DOHH2 (cell line): Measurements from ENCODE around the gene PRDM7.
"Not testable (repeated sequence)": the region's sequence is repeated elsewhere in the genome, so short reads cannot be mapped to it uniquely, and the experiment has no call there.

Experiments
- H3F3A ChIP-seq: fragments of 200-600 bp; sonication (generic), shearing (Covaris generic); 2 replicates; pipeline ENCODE4 v1.6.0; 2016; ENCODE audit warnings: antibody characterized with exemption, mild to moderate bottlenecking; ENCODE audit not compliant: control insufficient read depth, insufficient read depth
- H3K27ac ChIP-seq: fragments of 200-600 bp; sonication (generic); 2 replicates; pipeline ENCODE4 v1.5.1; 2014; ENCODE audit warnings: low read depth, mild to moderate bottlenecking, low read length, moderate library complexity
- H3K27me3 ChIP-seq: fragments of 200-600 bp; sonication (generic); 2 replicates; pipeline ENCODE4 v1.6.1; 2014; ENCODE audit warnings: mild to moderate bottlenecking, low read length, mixed read lengths; ENCODE audit not compliant: control insufficient read depth
- H3K36me3 ChIP-seq: fragments of 200-600 bp; sonication (generic); 2 replicates; pipeline ENCODE4 v1.6.1; 2014; ENCODE audit warnings: mild to moderate bottlenecking, low read length, moderate library complexity, mixed read lengths; ENCODE audit not compliant: control insufficient read depth
- H3K4me1 ChIP-seq: fragments of 200-600 bp; sonication (generic); 2 replicates; pipeline ENCODE4 v1.6.1; 2014; ENCODE audit warnings: mild to moderate bottlenecking, low read length, mixed read lengths; ENCODE audit not compliant: control insufficient read depth
- H3K4me2 ChIP-seq: fragments of 200-600 bp; sonication (generic); 2 replicates; pipeline ENCODE4 v1.6.0; 2014; ENCODE audit warnings: mild to moderate bottlenecking, low read length, moderate library complexity
- H3K4me3 ChIP-seq: fragments of 200-600 bp; sonication (generic); 2 replicates; pipeline ENCODE4 v1.5.1; 2014; ENCODE audit warnings: mild to moderate bottlenecking, low read length, mixed read lengths
- H3K79me2 ChIP-seq: fragments of 200-600 bp; sonication (generic); 2 replicates; pipeline ENCODE4 v1.6.1; 2014; ENCODE audit warnings: mild to moderate bottlenecking, low read length, mixed read lengths; ENCODE audit not compliant: control insufficient read depth
- H3K9me2 ChIP-seq: fragments of 200-600 bp; sonication (generic); replicated peaks from 2 replicates; pipeline ENCODE4 v1.6.1; 2014; ENCODE audit warnings: mild to moderate bottlenecking, low read length, mixed read lengths; ENCODE audit not compliant: control insufficient read depth
- H3K9me3 ChIP-seq: fragments of 200-600 bp; sonication (generic); 2 replicates; pipeline ENCODE4 v1.6.1; 2014; ENCODE audit warnings: antibody characterized with exemption, low read length, mixed read lengths; ENCODE audit not compliant: control insufficient read depth, insufficient read depth
- H4K20me1 ChIP-seq: fragments of 200-600 bp; sonication (generic); 2 replicates; pipeline ENCODE4 v1.6.0; 2014; ENCODE audit warnings: low read depth, mild to moderate bottlenecking, antibody characterized with exemption, low read length, moderate library complexity; ENCODE audit not compliant: control insufficient read depth, insufficient read depth
- EZH2phosphoT487 ChIP-seq: fragments of 200-600 bp; sonication (generic); IDR thresholded peaks from 2 replicates; pipeline ENCODE4 v1.6.1; 2017; ENCODE audit warnings: borderline replicate concordance, mild to moderate bottlenecking, antibody characterized with exemption, low read length, moderate library complexity, mixed read lengths
- TF ChIP-seq, protein P1 (sequence below): fragments of 200-600 bp; sonication (generic); IDR thresholded peaks from one replicate; pipeline ENCODE4 v1.5.1; 2014; ENCODE audit warnings: antibody characterized with exemption, mild to moderate bottlenecking, low read depth, low read length; ENCODE audit not compliant: poor library complexity, severe bottlenecking

Gene PRDM7

DNA sequence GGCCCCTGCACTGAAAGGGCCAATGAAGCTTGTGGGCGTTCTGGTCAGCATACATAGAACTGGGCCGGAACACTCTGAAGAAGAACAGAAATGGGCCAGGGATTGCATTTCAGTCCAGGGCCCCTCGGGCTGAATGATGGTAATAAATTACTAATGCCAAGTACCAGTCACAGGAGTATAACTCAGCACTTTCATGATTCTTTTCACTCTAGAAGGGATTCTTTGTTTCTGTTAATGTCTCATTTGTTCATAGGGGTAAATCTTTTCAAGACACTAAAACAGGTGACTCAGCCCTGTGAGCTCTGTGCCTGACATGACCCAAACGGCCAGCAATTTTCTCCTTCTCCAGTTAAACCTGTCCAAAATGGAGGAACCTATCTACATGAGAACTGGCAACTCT lies 15.7 kb upstream of the PRDM7 start:
- H3K27ac ChIP-seq, H3K4me3 ChIP-seq: not testable (repeated sequence)

DNA sequence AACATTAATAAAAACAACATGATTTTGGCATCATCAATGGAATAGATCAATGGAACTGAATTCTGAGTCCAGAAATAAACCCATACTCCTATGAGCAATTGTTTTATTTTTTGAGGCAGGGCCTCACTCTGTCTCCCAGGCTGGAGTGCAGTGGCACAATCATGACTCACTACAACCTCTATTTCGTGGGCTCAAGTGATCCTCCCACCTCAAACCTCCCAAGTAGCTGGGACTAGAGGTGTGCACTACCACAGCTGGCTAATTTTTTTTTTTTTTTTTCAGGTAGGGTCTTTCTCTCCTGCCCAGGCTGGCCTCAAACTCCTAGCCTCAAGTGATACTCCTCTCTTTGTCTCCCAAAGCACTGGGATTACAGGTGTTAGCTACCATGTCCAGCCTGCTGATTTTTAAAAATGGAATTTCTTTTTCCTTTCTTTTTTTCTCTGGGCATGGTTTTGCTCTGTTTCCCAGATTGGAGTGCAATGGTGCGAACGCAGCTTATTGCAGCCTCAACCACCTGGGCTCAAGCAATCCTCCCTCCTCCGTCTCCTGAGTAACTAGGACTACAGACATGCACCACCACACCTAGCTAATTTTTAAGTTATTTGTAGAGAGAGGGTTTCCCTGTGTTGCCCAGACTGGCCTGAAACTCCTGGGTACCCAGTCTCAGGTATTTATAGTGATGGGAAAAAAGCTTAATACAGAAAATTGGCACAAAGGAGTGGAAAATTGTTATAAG lies 7.3 kb upstream of the PRDM7 start:
- Histone ChIP-seq H3K27ac (no peak overlapping the region), H3K9me2 (no peaks in the 10 kb centered on the region), H3K9me3 (no peaks in the 10 kb centered on the region), H4K20me1 (no peaks in the 10 kb centered on the region), H3K36me3 (no peaks in the 10 kb centered on the region), H3K4me3 (no peak overlapping the region), H3F3A (no peaks in the 10 kb centered on the region; the same call in 1 of the 2 replicates), H3K27me3 (peaks cover 15% of the 10 kb centered on the region), H3K4me1 (peaks cover 11% of the 10 kb centered on the region), H3K79me2 (no peaks in the 10 kb centered on the region), H3K4me2 (no peak overlapping the region)
- TF ChIP-seq, protein P1, sequence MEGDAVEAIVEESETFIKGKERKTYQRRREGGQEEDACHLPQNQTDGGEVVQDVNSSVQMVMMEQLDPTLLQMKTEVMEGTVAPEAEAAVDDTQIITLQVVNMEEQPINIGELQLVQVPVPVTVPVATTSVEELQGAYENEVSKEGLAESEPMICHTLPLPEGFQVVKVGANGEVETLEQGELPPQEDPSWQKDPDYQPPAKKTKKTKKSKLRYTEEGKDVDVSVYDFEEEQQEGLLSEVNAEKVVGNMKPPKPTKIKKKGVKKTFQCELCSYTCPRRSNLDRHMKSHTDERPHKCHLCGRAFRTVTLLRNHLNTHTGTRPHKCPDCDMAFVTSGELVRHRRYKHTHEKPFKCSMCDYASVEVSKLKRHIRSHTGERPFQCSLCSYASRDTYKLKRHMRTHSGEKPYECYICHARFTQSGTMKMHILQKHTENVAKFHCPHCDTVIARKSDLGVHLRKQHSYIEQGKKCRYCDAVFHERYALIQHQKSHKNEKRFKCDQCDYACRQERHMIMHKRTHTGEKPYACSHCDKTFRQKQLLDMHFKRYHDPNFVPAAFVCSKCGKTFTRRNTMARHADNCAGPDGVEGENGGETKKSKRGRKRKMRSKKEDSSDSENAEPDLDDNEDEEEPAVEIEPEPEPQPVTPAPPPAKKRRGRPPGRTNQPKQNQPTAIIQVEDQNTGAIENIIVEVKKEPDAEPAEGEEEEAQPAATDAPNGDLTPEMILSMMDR: no peak
- no peak for TF ChIP-seq EZH2phosphoT487

More for the DNA sequence above, 15.7 kb upstream of the PRDM7 start:
- not testable (repeated sequence) for H3K9me3 ChIP-seq, H3K27me3 ChIP-seq, H3K9me2 ChIP-seq, H3F3A ChIP-seq, H3K36me3 ChIP-seq, H3K4me2 ChIP-seq, H4K20me1 ChIP-seq, H3K79me2 ChIP-seq, H3K4me1 ChIP-seq

DNA sequence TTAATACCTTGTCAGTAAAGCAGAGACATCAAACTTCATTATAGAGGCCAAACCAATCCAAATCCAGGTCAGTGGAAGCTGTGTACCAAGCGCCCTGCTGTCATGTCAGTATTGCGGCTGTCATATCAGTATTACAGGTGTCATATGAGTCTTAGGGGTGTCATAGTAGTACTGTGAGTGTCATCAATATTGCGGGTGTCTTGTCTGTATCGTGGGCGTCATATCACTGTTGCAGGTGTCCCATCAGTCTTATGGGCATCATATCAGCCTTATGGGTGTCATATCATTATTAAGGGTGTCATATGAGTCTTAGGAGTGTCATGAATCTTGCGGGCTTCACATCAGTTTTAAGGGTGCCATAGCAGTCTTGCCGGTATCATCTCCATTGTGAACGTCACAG lies 6.0 kb upstream of the PRDM7 start:
- Histone ChIP-seq H3K4me1 (peaks cover 12% of the 10 kb centered on the region), H3K36me3 (no peaks in the 10 kb centered on the region), H3K9me3 (no peaks in the 10 kb centered on the region), H3K27ac (no peak overlapping the region), H3K9me2 (no peaks in the 10 kb centered on the region), H3K79me2 (no peaks in the 10 kb centered on the region), H3K4me3 (no peak overlapping the region), H4K20me1 (no peaks in the 10 kb centered on the region), H3F3A (no peaks in the 10 kb centered on the region; the same call in 1 of the 2 replicates), H3K4me2 (peak overlapping the region; percentile 90; the same call in 1 of the 2 replicates), H3K27me3 (peaks cover 20% of the 10 kb centered on the region)
- TF ChIP-seq, protein P1: no peak
- TF ChIP-seq EZH2phosphoT487: no peak

DNA sequence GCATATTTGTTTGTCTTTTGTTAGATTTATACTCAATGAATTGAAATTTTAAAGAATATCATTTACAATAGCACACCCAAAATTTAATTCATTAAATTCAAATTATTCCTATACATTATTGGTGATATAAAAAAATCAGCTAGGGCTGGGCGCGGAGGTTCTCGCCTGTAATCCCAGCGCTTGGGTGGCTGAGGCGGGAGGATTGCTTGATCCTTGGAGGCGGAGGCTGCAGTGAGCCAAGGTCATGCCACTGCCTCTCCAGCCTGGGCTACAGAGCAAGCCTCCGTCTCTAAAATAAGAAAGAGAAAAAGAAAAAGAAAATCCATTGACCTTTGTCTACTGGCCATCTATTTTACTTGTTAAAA lies 4.5 kb upstream of the PRDM7 start:
- peak overlapping the region; percentile 81 for H3K4me3 ChIP-seq
- peak overlapping the region; percentile 90 for H3K4me2 ChIP-seq

More for the DNA sequence above, 4.5 kb upstream of the PRDM7 start:
- Histone ChIP-seq H3K36me3 (no peaks in the 10 kb centered on the region), H4K20me1 (no peaks in the 10 kb centered on the region), H3K4me1 (peaks cover 27% of the 10 kb centered on the region), H3K9me3 (no peaks in the 10 kb centered on the region), H3K9me2 (no peaks in the 10 kb centered on the region), H3F3A (no peaks in the 10 kb centered on the region; the same call in 1 of the 2 replicates), H3K79me2 (no peaks in the 10 kb centered on the region), H3K27me3 (peaks cover 28% of the 10 kb centered on the region), H3K27ac (no peak overlapping the region)
- no peak for TF ChIP-seq EZH2phosphoT487
- TF ChIP-seq, protein P1: no peak
